ENCODE measurements around the gene GTPBP2.

Gene GTPBP2

DNA sequence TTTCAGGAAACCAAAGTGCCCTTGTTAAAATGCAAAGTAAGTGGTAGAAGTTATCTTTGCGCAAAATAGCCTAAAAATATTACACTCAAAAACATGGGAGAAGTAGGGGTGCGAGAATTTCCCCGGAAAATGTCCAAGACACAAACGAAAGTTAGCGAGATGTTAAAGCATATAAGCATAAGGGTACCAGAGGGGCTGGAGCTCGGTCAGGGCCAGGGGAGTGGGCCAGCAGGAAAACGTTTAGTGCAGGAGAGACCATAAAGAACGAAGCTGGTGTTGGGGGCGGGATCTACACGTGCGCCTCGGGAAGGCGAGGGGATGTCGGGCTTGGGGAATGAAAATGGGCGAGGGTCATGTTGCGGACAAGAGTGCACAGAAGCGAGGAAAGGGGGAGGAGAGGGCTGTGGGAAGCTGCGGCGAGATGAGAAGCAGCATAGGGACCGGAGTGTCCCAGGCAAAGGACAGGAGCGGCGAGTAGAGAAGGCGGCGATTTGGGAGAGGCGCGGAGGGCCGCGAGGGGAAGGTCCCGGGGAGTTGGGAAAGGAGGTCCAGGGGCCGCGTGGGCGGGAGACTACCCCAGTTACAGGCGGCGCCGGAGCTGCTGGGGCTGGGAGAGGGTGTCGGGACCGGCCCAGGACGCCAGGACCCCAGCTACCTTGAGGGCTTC lies 53.8 kb downstream of the GTPBP2 start:
- peak; percentile 14 to 57 for DNase-seq

DNA sequence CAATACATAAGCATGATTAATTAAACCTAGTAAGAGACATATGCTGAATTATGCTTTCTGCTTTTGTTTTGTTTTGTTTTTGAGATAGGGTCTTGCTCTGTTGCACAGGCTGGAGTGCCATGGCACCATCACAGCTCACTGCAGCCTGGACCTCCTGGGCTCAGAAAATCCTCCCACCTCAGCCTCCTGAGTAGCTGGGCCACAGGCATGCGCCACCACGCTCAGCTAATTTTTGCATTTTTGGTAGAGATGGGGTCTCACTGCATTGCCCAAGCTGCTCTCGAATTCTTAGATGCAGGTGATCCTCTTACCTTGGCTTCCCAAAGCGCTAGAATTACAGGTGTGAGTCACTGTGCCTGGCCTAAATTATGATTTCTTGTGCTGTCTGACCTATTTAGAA lies 57.0 kb downstream of the GTPBP2 start:
- DNase-seq, result no peak

DNA sequence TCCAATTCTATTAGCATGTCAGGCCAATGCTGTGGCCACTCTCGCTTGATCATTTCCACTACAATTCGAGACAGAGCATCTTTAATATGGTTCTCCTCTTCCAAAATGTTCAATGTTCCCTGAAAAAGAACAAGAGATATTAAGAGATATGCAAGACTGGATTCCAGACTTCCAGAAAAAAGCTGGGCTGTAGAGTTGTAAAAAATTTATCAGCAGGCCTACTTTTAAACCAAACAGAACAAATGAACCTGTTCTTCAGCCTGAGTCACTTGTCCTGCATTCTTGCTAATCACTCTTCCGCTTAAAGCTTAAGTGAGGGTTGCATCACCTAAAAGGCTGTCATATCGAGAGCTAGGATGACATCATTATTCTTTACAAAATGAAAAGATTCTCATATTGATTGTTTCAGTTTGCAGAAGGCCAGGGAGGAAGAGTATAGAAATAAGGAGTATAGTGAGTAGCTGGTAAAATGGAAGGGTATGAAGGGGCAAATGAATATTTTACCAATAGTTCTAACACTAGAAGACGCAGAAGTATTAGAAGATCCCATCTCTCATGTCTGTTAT lies 58.1 kb downstream of the GTPBP2 start:
- no peak for DNase-seq

Measured in AML-193 (cell line).